ENCODE measurements around the gene CAP2.
"Not testable (repeated sequence)": the region's sequence is repeated elsewhere in the genome, so short reads cannot be mapped to it uniquely, and the experiment has no call there.

Gene CAP2

GRCh38 chr6:17405181-17405943 lies 12.0 kb downstream of the CAP2 start:
- not testable (repeated sequence) for DNase-seq

GRCh38 chr6:17405944-17406245 lies 12.5 kb downstream of the CAP2 start:
- DNase-seq, result no peak

- no peak for DNase-seq
Measured at GRCh38 chr6:17408081-17408480, 14.7 kb downstream of the CAP2 start.

GRCh38 chr6:17410281-17410680 lies 16.9 kb downstream of the CAP2 start:
- DNase-seq, result no peak

GRCh38 chr6:17413313-17413750 lies 19.9 kb downstream of the CAP2 start:
- no peak for DNase-seq

- not testable (repeated sequence) for DNase-seq
Measured at GRCh38 chr6:17414395-17414794, 21.0 kb downstream of the CAP2 start.

GRCh38 chr6:17415321-17415720 lies 21.9 kb downstream of the CAP2 start:
- DNase-seq, result no peak

GRCh38 chr6:17416806-17417205 lies 23.4 kb downstream of the CAP2 start:
- DNase-seq, result no peak

- no peak for DNase-seq
Measured at GRCh38 chr6:17417817-17418216, 24.4 kb downstream of the CAP2 start.

GRCh38 chr6:17418281-17419188 lies 25.1 kb downstream of the CAP2 start:
- DNase-seq, result no peak

GRCh38 chr6:17419189-17419575 lies 25.8 kb downstream of the CAP2 start:
- DNase-seq, result no peak

- DNase-seq, result no peak
Measured at GRCh38 chr6:17420368-17420767, 27.0 kb downstream of the CAP2 start.

GRCh38 chr6:17421406-17421805 lies 28.0 kb downstream of the CAP2 start:
- no peak for DNase-seq

- DNase-seq, result no peak
Measured at GRCh38 chr6:17423026-17423425, 29.6 kb downstream of the CAP2 start.

- DNase-seq, result no peak
Measured at GRCh38 chr6:17427062-17427461, 33.7 kb downstream of the CAP2 start.

- DNase-seq, result no peak
Measured at GRCh38 chr6:17427617-17428016, 34.2 kb downstream of the CAP2 start.

- not testable (repeated sequence) for DNase-seq
Measured at GRCh38 chr6:17428595-17429120, 35.3 kb downstream of the CAP2 start.

- no peak for DNase-seq
Measured at GRCh38 chr6:17429383-17430061, 36.1 kb downstream of the CAP2 start.

GRCh38 chr6:17431581-17431980 lies 38.2 kb downstream of the CAP2 start:
- no peak for DNase-seq

GRCh38 chr6:17432356-17432755 lies 39.0 kb downstream of the CAP2 start:
- DNase-seq, result no peak

- no peak for DNase-seq
Measured at GRCh38 chr6:17439243-17439993, 46.0 kb downstream of the CAP2 start.

- not testable (repeated sequence) for DNase-seq
Measured at GRCh38 chr6:17440811-17441210, 47.4 kb downstream of the CAP2 start.

- DNase-seq, result no peak
Measured at GRCh38 chr6:17442196-17442595, 48.8 kb downstream of the CAP2 start.

Data from activated naive CD4-positive, alpha-beta T cell (primary cell).